HG02623 (cell line): ENCODE data around the gene MAP3K21.

ENCODE experiments used
- ATAC-seq: cut with Tn5 transposase; IDR thresholded peaks from one replicate; pipeline ENCODE4 v1.9.1; 2021; ENCODE audit warnings: moderate library complexity; ENCODE audit not compliant: unreplicated experiment

Gene MAP3K21

DNA sequence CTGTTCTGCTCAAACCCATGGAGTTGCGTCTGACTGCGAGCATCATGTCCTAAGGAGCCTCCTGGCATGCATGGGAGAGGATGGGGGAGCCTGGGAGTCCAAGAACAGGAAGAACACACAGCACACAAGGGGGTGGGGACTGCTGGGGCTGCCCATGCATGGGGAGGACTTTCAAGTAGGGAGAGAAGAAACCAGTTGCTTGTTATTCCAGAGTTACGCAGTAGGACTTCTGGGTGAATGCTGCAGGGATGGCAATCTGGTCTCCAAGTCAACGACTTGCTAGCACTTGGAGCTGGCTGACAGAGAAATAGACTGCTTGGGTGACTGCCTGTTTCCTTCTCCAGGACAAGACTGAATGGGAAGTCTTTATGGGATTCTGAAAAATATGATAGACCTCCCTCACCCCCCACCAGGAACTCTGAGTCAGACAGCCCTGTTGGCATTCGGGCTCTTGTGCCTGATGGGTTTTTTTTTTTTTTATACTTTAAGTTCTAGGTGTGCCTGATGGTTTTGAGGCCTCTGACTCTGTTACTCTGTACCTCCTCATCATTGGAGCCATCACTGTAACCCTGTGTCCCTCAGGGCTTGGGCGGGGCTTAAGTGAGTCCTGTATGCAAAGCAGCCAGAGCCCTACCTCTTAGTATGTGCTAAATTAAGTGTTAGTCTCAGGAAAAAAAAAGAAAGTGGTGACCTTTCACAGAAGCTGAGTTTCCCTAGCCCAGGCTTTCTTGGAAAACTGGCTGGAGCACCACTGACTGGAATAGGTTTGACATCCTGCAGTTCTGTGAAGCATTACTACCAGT lies 30.3 kb downstream of the MAP3K21 start:
- ATAC-seq = no peak

DNA sequence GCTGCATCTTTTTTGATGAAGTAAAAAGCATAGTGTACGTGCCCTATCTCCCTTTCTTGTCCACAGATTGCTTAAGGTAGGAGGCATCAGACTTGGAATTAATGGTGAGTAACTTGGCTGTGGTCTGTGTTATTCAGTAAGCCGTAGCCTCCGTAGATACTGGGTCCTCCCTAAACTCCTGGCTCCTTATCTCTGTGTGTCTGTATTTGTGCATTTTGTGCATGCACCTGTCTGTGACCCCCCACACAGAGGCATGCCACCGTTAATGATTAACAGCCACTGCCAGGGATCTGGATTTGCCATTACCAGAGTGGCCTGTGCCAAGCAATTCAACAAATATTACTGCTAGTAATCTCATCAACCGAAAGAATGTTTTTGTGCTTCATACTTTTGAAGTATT lies 31.9 kb downstream of the MAP3K21 start:
- ATAC-seq = no peak

DNA sequence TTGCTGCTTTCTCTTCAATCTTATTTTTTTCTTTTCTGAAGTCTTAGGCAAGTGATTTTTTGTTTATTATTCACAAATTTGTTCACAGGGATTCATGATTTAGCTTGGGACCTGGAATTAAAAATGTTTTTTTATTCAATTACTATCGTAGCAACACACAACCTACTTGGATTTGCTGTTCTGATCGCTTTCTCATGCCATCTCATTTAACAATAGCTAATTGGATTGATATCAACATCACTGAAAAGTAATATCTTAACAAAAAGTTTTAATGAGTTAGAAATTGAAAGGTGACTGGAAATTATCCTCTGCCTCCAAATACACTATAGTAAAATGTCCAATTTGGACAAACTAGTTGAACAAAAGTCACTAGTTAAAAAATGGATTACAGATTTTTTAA lies 32.4 kb downstream of the MAP3K21 start:
- ATAC-seq = no peak

DNA sequence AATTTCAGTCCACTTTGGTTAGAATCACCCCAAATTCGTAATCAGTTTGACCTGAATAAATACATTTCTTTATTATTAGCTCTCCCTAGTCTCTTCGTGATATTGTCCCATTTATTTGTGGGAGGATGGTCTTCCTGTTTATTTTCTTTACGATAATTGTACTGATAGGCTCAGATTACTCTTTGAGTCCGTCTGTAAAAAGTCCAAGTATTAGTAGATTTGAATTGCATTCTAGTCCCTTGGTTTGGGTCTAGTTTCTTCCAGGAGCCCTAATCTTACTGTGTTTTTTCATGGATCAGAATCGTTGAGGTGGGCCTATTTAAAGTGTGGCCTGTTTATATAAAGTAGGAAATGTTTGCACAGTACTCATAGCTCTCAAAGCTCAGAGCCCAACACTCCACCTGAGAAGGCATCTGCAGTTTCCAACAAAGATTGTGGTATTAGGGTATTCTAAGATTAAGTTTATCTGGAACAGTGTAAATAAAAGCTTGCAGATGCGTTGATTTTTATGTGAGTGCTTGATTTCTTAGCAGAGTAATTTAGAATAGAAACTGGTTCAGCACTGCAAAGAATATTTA lies 33.1 kb downstream of the MAP3K21 start:
- no peak for ATAC-seq

DNA sequence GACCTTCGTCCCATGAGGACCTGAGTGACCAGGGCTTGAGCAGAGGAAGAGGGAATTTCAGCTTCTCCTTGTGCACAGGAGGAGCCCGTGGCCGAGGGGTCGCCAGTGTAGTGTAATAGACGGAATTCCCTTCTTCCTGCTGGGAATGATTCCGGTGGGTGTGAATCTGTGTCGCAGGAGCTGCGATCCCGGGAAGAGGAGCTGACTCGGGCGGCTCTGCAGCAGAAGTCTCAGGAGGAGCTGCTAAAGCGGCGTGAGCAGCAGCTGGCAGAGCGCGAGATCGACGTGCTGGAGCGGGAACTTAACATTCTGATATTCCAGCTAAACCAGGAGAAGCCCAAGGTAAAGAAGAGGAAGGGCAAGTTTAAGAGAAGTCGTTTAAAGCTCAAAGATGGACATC lies 34.4 kb downstream of the MAP3K21 start:
- ATAC-seq = no peak

DNA sequence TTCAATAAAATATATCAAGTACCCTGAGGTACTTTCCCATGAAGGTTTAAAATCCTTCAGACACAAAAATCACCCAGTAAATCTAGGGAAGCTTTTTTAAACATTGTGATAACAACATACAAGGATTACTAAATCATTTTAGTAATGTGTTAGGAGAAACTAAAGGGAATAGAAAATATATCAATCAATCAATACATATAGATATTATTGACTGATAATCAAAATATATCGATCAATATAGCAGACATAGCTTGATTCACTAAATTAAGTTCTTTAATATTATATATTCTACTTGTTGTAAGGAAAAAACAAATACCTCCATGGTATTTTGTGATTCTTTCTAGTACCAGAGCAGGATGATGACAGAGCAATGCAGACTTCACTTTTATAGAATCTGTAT lies 35.2 kb downstream of the MAP3K21 start:
- ATAC-seq = no peak

DNA sequence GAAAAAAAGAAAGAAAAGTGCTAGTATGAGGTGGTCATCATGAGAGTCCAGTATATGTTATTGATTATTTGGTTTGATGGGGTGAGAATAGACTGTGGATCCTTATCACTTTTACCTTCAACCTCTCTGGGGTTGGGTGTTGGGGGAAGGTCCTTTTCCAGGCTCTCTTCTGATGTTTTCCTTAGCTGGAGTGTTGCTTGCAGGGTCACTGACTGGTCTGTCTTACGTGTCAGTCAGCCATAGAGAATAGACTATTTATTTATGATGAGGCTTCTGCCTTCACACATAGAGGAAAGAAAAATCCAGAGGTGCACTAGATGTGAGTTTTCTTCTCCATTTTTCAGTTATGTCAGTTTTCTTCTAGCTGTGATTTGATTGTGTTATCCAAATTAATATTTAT lies 36.5 kb downstream of the MAP3K21 start:
- ATAC-seq = no peak

DNA sequence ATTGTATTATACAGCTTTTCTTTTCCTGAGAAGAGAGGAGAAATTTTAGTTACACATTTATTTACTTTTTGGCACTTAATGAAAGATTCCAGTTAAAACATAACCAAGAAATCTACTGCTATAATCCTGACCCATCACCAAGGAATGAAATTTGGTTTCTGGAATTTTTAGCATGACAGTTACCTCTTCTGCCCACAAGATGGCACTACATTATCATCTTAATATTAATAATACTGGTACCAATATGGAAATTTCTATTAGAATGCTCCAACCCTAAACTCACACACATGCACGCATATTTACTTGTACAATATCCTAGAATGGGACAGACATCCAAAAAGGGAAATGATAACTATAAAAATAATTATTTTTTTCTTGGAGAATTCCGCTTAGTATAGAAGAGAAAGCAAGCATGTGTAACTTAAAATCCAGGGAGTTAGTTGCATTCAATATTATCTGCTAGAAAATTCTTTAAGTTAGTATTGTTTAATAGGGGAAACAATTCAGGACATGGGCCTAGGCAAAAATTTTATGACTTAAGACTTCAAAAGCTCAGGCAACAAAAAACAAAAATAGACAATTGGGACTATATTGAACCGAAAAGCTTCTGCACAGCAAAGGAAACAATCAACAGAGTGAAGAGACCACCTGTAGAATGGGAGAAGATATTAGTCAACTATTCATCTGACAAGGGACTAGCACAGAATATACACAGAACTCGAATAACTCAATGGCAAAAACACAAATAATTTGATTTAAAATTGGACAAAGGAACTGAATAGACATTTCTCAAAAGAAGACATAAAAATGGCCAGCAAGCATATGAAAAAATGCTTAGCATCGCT lies 37.4 kb downstream of the MAP3K21 start:
- ATAC-seq = no peak

DNA sequence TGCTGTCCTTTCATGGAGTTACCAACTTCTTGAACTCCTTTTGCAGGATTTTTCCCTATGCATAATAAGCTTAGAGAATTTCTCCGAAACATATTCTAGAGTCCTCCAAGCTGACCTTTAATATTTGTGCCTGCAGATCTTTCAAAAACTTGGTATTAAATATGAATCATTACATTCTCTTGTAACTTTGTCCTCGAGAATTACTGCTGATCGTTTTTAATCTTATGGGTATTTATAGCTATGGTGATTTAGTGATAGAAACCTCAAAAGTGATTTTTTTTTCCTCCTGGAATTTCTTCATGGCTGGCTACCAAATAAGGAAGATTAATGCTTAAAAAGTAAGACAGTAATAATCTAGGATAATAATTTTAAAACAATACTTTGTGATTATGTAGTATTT lies 39.1 kb downstream of the MAP3K21 start:
- no peak for ATAC-seq

DNA sequence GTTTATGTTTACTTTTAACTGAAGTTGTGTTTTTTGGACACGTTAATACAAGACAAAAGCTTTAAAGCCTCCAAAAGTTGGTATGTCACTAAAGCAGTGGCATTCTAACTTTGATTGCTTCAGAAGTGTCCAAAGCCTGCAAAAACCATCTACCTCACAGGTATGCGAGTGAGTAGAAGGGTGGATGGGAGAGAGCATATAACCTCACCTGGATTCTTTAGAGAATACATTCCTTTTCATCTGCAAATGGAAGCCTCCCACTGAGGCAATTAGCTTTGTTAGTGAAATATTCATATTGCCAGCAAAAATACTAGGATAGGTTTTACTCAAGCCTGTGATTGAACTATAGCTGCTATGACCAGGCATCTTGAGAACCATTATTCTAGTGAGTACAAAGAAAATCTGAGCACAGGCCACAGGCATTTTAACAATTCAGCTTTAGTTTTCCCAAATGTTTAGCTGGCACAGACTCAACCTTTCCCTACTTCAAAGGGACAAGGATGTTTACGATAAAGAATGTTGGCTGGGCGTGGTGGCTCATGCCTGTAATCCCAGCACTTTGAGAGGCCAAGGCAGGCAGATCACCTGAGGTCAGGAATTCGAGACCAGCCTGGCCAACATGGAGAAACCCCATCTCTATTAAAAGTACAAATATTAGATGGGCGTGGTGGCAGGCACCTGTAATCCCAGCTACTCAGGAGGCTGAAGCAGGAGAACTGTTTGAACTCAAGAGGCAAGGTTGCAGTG lies 39.7 kb downstream of the MAP3K21 start:
- no peak for ATAC-seq

DNA sequence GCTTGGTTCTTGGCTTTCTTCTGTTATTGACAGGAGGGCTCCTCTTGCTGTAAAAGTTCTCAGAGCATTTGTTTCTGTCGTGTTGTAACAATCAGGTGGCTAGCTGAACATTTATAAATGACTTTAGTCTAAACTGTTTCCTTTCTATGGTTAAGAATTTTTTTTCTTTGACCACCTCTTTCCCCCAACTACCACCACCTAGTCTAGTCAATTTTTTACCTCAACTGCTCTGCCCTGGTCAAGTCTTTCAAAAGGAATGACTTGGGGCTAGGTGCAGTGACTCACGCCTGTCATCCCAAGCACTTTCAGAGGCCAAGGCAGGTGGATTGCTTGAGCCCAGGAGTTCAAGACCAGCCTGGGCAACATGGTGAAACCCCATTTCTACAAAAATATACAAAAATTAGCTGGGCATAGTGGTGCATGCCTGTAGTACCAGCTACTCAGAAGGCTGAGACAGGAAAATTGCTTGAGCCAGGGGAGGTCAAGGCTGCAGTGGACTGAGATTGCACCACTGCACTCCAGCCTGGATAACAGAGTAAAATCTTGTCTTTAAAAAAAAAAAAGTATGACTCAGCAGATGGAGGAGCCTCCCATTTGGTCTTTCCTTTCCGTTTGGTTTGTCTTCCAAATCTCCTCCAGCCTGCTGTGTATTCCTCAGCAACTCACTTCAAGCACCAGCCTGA lies 40.7 kb downstream of the MAP3K21 start:
- ATAC-seq = no peak

DNA sequence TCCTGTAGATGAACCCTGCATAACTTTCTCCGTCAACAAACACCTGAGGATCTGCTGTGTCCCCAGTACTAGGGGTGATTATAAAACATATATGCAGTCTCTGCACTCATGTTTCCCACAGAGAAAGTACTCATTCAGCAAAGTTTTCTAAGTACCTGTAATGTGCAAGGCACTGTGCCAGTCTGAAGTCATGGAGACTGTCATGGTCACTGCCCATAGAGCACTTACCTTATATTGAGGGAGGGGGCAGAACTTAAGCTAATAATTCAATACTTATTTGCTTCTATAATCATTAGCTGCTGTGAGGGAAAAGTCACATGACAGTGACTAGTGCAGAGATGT lies 41.2 kb downstream of the MAP3K21 start:
- no peak for ATAC-seq

DNA sequence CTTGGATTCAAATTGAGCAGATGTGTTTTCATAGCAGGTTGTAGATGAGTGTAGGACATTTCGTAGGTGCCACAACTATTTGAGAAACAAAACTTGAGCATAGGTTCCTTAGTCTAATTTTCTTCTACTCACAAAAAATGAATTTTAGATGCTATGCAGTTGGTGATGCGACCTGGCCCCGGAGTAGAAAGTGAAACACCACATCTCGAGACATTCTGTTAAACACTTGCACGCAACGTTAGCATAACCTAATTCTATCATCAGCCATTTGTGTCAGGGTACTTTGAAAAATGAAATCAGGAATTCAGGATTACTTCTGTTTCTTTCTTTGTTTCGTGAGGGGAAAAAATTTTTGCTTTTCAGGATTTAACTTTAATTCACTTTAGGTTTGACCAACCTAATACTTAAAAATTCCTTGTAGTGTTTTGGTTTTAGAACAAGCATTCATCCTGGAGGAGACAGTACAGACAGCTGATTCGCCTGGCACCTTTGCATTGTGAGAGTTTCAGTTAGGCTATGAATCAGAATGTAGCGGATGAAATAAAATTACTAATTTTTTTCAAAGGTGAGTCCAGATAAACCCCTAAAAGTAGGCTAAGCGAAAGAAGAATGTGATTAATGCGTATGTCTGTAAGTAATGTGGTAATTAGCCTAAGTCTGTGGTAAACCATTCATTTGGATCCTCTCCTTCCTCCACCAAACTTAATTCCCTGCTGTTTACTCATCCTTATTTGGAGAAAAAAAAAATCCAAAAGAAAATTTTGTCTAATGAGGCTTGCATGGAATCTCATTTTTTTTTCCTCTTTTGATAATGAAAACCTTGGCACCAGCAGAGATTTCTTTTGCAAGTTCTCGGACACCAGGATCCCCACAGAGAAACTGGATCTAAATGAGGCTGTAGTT lies 44.9 kb downstream of the MAP3K21 start:
- ATAC-seq = no peak

DNA sequence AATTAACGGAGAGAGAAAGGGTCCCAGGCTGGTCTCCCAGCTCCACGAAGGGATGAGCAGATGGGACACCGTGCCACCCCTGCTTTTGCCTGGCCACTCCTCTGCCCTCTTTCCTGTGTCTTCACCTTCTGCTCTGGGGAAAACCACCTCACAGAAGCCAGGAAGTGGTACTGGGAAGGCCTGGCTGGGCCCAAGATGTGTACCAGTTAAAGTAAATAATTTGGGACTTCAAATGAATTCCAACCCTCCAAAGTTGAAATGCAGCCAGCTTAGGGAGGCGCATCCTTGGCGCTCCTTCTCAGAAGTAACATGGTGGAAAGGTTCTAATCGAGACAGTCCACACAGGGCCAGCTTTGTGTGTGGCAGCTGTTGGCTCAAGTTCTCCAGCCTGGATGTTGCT lies 45.7 kb downstream of the MAP3K21 start:
- no peak for ATAC-seq

DNA sequence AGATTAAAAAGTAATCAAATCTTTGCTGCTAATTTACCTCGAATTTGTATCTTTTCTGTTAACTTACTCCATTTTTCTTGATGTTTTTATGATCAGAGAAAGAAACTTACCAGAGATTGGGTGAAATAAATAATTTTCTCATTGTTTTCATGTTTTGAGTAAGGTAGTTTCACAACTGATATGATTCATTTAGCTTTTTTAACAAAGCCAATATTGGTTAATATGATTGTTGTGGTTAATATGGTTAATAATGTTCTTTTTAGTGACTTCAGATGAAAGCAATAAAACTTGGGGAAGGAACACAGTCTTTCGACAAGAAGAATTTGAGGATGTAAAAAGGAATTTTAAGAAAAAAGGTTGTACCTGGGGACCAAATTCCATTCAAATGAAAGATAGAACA lies 48.1 kb downstream of the MAP3K21 start:
- no peak for ATAC-seq

DNA sequence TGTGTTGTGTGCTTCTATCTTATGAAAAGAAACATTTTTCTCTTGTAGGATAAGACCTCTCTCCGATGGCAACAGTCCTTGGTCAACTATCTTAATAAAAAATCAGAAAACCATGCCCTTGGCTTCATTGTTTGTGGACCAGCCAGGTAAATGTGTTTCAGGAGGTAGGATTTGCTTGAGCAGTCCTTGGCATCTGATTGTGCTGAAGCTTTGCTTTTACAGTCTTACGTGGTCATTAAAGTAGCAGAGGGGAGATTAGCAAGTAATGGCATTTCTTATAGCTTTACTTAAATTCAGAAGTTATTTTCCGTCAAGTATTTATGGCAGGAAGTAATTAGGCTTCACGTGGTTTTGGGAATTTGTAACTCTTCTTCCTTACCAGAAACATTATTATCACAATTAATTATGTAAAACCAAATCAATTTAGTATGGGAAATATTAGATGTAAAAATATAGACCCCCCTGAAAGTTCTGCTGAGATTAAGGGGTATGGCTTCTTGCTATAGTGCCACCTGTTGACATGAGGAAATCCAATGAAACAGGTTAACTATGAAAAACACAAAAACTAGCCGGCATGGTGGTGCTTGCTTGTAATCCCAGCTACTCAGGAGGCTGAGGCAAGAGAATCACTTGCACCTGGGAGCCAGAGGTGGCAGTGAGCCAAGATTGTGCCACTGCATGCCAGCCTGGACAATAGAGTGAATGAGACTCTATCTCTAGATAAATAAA lies 49.0 kb downstream of the MAP3K21 start:
- no peak for ATAC-seq

DNA sequence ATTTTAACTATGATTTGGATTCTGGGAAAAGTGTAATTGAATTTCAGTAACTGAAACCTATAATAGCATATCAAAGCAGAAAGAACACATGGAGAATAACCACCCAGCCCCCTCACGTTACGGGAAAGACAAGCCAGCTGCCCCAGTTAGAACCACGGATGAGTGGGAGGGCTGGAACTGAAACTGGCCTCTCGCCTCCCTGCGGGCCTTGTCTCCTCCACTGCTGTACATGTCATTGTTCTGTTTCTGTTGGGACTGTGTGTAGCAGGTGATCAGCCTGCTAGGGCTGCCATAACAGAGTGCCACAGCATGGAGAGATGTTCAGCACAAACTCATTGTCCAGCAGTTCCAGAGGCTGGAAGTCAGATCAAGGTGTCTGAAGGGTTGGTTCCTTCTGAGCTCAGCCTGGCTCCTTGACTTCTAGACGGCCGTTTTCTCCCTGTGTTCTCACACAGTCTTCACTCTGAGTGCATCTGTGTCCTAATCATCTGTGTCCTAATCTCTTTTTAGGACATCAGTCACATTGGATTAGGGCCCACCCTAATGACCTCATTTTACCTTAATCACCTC lies 52.4 kb downstream of the MAP3K21 start:
- ATAC-seq = peak; percentile 57

DNA sequence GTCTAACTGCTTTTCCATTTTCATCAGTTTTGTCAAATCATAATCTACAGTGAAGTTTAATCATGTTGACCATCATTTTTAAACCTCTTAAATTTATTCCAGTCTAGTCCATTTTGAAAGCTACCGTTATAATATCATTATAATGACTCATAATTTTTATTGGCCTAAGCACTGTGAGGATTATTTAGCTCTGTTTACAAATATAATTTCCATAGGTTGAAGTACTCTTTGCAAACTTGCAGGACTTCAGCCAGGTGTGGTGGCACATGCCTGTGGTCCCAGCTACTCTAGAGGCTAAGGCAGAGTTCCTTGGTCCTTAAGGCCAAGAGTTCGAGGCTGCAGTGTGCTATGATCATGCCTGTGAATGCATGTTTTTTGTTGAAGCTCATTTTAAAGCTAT lies 54.3 kb downstream of the MAP3K21 start:
- ATAC-seq = no peak

DNA sequence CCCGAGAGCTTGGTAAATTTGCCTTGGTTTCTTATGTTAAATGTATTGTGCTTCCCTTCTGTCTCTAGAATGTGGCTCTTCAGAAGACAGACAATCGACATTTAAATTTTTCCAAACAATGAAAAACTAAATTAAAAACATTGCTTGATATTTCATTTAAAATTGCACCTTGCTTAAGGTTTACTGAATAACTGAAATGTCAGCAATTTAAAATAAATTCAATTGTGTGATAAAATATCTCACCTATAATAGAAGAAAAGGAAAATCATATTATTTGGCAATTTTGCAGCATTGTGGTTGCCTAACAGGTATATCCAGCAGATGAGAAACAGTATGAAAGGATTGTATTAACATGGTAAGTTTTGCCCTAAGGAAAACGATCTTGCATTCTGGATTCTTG lies 56.5 kb downstream of the MAP3K21 start:
- ATAC-seq = no peak
